ENCODE measurements around the gene IL1F10. TPM values are rescaled to one million over a fixed set of nuclear protein-coding genes. Genes with fewer than 3 reads are reported as not detected.

The IL1F10 gene
- polyA plus RNA-seq, 1 donor (not counting 4 experiments of a cell fraction or from before 2014, with no cell fraction given), result 0.37 TPM

- no peak overlapping the region for H2AFZ ChIP-seq (ENCODE audit: control insufficient read depth, low read length)
- no peak overlapping the region for H3K4me2 ChIP-seq (ENCODE audit: control insufficient read depth, extremely low read depth, insufficient read depth, low read depth, low read length)
- no peak overlapping the region for H3K9ac ChIP-seq (ENCODE audit: control insufficient read depth, extremely low read depth, insufficient read depth, low read length)
- FAIRE-seq, result no peak
- no peaks in the 10 kb centered on the region for H3K79me2 ChIP-seq (ENCODE audit: control insufficient read depth, insufficient read depth, low read length)
- TF ChIP-seq EZH2 (IDR thresholded peaks at IDR 0.05; ENCODE audit: low read length), result no peak
- TF ChIP-seq, protein P1, sequence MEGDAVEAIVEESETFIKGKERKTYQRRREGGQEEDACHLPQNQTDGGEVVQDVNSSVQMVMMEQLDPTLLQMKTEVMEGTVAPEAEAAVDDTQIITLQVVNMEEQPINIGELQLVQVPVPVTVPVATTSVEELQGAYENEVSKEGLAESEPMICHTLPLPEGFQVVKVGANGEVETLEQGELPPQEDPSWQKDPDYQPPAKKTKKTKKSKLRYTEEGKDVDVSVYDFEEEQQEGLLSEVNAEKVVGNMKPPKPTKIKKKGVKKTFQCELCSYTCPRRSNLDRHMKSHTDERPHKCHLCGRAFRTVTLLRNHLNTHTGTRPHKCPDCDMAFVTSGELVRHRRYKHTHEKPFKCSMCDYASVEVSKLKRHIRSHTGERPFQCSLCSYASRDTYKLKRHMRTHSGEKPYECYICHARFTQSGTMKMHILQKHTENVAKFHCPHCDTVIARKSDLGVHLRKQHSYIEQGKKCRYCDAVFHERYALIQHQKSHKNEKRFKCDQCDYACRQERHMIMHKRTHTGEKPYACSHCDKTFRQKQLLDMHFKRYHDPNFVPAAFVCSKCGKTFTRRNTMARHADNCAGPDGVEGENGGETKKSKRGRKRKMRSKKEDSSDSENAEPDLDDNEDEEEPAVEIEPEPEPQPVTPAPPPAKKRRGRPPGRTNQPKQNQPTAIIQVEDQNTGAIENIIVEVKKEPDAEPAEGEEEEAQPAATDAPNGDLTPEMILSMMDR (optimal IDR thresholded peaks at IDR 0.05 in 1 of 3, IDR thresholded peaks at IDR 0.05 in 1 of 3, conservative IDR thresholded peaks at IDR 0.05 in 1 of 3; ENCODE audit: extremely low read depth in 1 of 3, insufficient read depth in 2 of 3, low read length in 3 of 3), result no peak
- no peak overlapping the region for H3K27ac ChIP-seq (ENCODE audit: control insufficient read depth, insufficient read depth, low read length)
- H4K20me1 ChIP-seq (ENCODE audit: control insufficient read depth, extremely low read depth, insufficient read depth, low read length), result no peaks in the 10 kb centered on the region
- peaks cover 8% of the 10 kb centered on the region for H3K9me3 ChIP-seq (ENCODE audit: control insufficient read depth, low read depth, low read length)
- H3K9me1 ChIP-seq (ENCODE audit: control insufficient read depth, extremely low read depth, insufficient read depth, low read length), result no peaks in the 10 kb centered on the region
- peaks cover 18% of the 10 kb centered on the region for H3K4me1 ChIP-seq (ENCODE audit: control insufficient read depth, extremely low read depth, insufficient read depth, low read length)
- H3K4me3 ChIP-seq (ENCODE audit: control insufficient read depth in 2 of 3, extremely low read depth in 1 of 3, insufficient read depth in 2 of 3, low read depth in 1 of 3, low read length in 3 of 3), result no peak overlapping the region
- dilution Hi-C loops (cut with MboI; ENCODE audit: extremely low pct_ligation_motif_present, low sequenced_read_pairs), result no loop called here
- H3K36me3 ChIP-seq (ENCODE audit: control insufficient read depth in 2 of 2, extremely low read depth in 1 of 2, insufficient read depth in 2 of 2, low read length in 2 of 2), result no peaks in the 10 kb centered on the region
- H3K27me3 ChIP-seq (ENCODE audit: control insufficient read depth, extremely low read depth, insufficient read depth, low read length), result no peaks in the 10 kb centered on the region
- DNase-seq (ENCODE audit: low read depth, low spot score), result no peak
Measured at GRCh38 chr2:113057117-113057516, 10.7 kb upstream of the IL1F10 start.

GRCh38 chr2:113058411-113058994, 9.3 kb upstream of the IL1F10 start:
- Histone ChIP-seq H3K9ac (ENCODE audit: control insufficient read depth, extremely low read depth, insufficient read depth, low read length) (no peak overlapping the region), H3K27me3 (ENCODE audit: control insufficient read depth, extremely low read depth, insufficient read depth, low read length) (no peaks in the 10 kb centered on the region), H2AFZ (ENCODE audit: control insufficient read depth, low read length) (peak overlapping the region; percentile 92), H3K36me3 (ENCODE audit: control insufficient read depth in 2 of 2, extremely low read depth in 1 of 2, insufficient read depth in 2 of 2, low read length in 2 of 2) (no peaks in the 10 kb centered on the region), H4K20me1 (ENCODE audit: control insufficient read depth, extremely low read depth, insufficient read depth, low read length) (no peaks in the 10 kb centered on the region), H3K4me1 (ENCODE audit: control insufficient read depth, extremely low read depth, insufficient read depth, low read length) (peaks cover 18% of the 10 kb centered on the region), H3K27ac (ENCODE audit: control insufficient read depth, insufficient read depth, low read length) (no peak overlapping the region), H3K4me2 (ENCODE audit: control insufficient read depth, extremely low read depth, insufficient read depth, low read depth, low read length) (peak overlapping the region; percentile 51), H3K9me1 (ENCODE audit: control insufficient read depth, extremely low read depth, insufficient read depth, low read length) (no peaks in the 10 kb centered on the region), H3K79me2 (ENCODE audit: control insufficient read depth, insufficient read depth, low read length) (no peaks in the 10 kb centered on the region), H3K9me3 (ENCODE audit: control insufficient read depth, low read depth, low read length) (peaks cover 8% of the 10 kb centered on the region), H3K4me3 (ENCODE audit: control insufficient read depth in 2 of 3, extremely low read depth in 1 of 3, insufficient read depth in 2 of 3, low read depth in 1 of 3, low read length in 3 of 3) (no peak overlapping the region)
- TF ChIP-seq, protein P1 (optimal IDR thresholded peaks at IDR 0.05 in 1 of 3, IDR thresholded peaks at IDR 0.05 in 1 of 3, conservative IDR thresholded peaks at IDR 0.05 in 1 of 3; ENCODE audit: extremely low read depth in 1 of 3, insufficient read depth in 2 of 3, low read length in 3 of 3), result no peak
- no peak for TF ChIP-seq EZH2 (IDR thresholded peaks at IDR 0.05; ENCODE audit: low read length)
- FAIRE-seq (peak; percentile 53), DNase-seq (ENCODE audit: low read depth, low spot score) (no peak)
- dilution Hi-C loops (cut with MboI; ENCODE audit: extremely low pct_ligation_motif_present, low sequenced_read_pairs), result no loop called here

Measured in keratinocyte (primary cell).